NCI-H2171 (cell line): ENCODE measurements around the gene IRX3.

ENCODE experiments used
- DNase-seq: peaks from one replicate; lab custom pipeline; 2025; lab: John Stamatoyannopoulos, UW

IRX3 gene

GRCh38 chr16:54286366-54287130, at the start of gene IRX3:
Gene IRX3, minus strand, starts transcription at chr16:54286787. Its CDS starts 737 bp downstream, at chr16:54286050.
- DNase-seq: peak; percentile 87

- no peak for DNase-seq
Measured at GRCh38 chr16:54335230-54335629, 48.6 kb upstream of the IRX3 start.

GRCh38 chr16:54334208-54334607, 47.6 kb upstream of the IRX3 start:
- no peak for DNase-seq

- DNase-seq: no peak
Measured at GRCh38 chr16:54331241-54332002, 44.8 kb upstream of the IRX3 start.

- DNase-seq: no peak
Measured at GRCh38 chr16:54327609-54328008, 41.0 kb upstream of the IRX3 start.

GRCh38 chr16:54326266-54326662, 39.7 kb upstream of the IRX3 start:
- no peak for DNase-seq

- no peak for DNase-seq
Measured at GRCh38 chr16:54325616-54326265, 39.2 kb upstream of the IRX3 start.

- no peak for DNase-seq
Measured at GRCh38 chr16:54324716-54325115, 38.1 kb upstream of the IRX3 start.

- DNase-seq: no peak
Measured at GRCh38 chr16:54320697-54321340, 34.2 kb upstream of the IRX3 start.

- DNase-seq: no peak
Measured at GRCh38 chr16:54318941-54319340, 32.4 kb upstream of the IRX3 start.

- DNase-seq: no peak
Measured at GRCh38 chr16:54317101-54317611, 30.6 kb upstream of the IRX3 start.

- no peak for DNase-seq
Measured at GRCh38 chr16:54316095-54316889, 29.7 kb upstream of the IRX3 start.

GRCh38 chr16:54313789-54314188, 27.2 kb upstream of the IRX3 start:
- no peak for DNase-seq

- no peak for DNase-seq
Measured at GRCh38 chr16:54312502-54312991, 26.0 kb upstream of the IRX3 start.

GRCh38 chr16:54309341-54309740, 22.8 kb upstream of the IRX3 start:
- DNase-seq: no peak

- no peak for DNase-seq
Measured at GRCh38 chr16:54305080-54305479, 18.5 kb upstream of the IRX3 start.

- DNase-seq: no peak
Measured at GRCh38 chr16:54303613-54304012, 17.0 kb upstream of the IRX3 start.

GRCh38 chr16:54297154-54297553, 10.6 kb upstream of the IRX3 start:
- no peak for DNase-seq

GRCh38 chr16:54296543-54296942, 10.0 kb upstream of the IRX3 start:
- DNase-seq: no peak

- DNase-seq: no peak
Measured at GRCh38 chr16:54291656-54292487, 5.3 kb upstream of the IRX3 start.
